D721Med (cell line): ENCODE measurements around the gene SLC26A8.

Experiments
- DNase-seq: peaks from one replicate; pipeline ENCODE4 v3.0.0; 2011; ENCODE audit warnings: low spot score; ENCODE audit not compliant: insufficient read length
- FAIRE-seq: peaks from 2 replicates; lab custom pipeline; 2011; peaks lifted over from hg19 to GRCh38; lab: Jason Lieb, UNC
- TF ChIP-seq, protein P1 (sequence below): IDR thresholded peaks from 2 replicates; pipeline ENCODE4 v1.5.1; 2012; ENCODE audit warnings: mild to moderate bottlenecking, control low read depth; ENCODE audit not compliant: insufficient read depth; ENCODE audit errors: missing control alignments

Gene SLC26A8

DNA sequence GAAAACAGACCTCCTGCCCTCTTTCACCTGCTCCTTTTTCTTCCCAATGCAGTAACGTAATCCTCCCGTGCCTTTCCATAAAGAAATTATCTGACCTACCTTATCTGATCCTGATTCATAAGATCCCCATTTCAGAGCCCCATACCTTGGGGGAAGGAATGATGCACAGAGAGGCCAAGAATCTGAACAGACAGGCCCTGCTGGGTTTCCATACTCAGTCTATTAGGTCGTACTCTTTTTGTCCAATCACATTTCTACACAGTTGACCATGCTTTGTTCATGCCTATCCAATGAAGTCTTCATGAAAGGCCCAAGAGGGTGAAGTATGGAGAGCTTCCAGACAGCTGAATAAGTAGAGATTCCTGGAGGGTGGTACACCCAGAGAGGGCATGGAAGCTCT, 128.9 kb downstream of the SLC26A8 start:
- TF ChIP-seq, protein P1, sequence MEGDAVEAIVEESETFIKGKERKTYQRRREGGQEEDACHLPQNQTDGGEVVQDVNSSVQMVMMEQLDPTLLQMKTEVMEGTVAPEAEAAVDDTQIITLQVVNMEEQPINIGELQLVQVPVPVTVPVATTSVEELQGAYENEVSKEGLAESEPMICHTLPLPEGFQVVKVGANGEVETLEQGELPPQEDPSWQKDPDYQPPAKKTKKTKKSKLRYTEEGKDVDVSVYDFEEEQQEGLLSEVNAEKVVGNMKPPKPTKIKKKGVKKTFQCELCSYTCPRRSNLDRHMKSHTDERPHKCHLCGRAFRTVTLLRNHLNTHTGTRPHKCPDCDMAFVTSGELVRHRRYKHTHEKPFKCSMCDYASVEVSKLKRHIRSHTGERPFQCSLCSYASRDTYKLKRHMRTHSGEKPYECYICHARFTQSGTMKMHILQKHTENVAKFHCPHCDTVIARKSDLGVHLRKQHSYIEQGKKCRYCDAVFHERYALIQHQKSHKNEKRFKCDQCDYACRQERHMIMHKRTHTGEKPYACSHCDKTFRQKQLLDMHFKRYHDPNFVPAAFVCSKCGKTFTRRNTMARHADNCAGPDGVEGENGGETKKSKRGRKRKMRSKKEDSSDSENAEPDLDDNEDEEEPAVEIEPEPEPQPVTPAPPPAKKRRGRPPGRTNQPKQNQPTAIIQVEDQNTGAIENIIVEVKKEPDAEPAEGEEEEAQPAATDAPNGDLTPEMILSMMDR, result no peak
- FAIRE-seq, result no peak
- no peak for DNase-seq

DNA sequence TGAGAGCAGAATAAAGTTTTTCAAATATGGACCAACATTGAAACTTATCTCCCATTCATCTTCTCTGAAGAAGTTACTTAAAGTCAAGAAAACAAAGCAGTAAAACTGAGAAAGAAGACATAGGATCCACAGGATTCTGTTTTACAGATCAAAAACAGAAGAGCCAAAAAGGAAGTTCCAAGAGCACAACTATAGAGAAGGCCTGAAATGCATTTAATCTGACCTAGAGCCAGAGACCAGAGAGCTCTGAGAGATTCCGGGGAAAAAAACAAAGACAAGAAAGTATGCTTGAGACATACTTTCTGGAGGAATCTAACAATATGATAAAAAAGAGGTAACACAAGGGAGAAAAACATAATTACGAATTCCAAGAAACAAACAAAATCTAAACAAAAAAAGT, 129.7 kb downstream of the SLC26A8 start:
- no peak for FAIRE-seq

More for the DNA sequence above, 129.7 kb downstream of the SLC26A8 start:
- DNase-seq, result no peak
- TF ChIP-seq, protein P1, result no peak
